Measurements from ENCODE around the gene HOPX. TPM values are rescaled to one million over a fixed set of nuclear protein-coding genes. Genes with fewer than 3 reads are reported as not detected.

HOPX gene
- total RNA-seq, 4 donors from 2014 or later = 405 to 1,883 (median 1,516) TPM

GRCh38 chr4:56704089-56704871 is 23.2 kb upstream of the HOPX start:
- peak overlapping the region; percentile 74 for H3K27ac ChIP-seq
- WGBS = 26% methylated on average over 7 of the region's 7 CpGs
- no peak for TF ChIP-seq CTCF (IDR thresholded peaks at IDR 0.05)
- TF ChIP-seq EP300 (IDR thresholded peaks at IDR 0.05) = no peak
- no peak for TF ChIP-seq POLR2AphosphoS5 (IDR thresholded peaks at IDR 0.05)
- no peak for TF ChIP-seq POLR2A (IDR thresholded peaks at IDR 0.05)
- H3K9me3 ChIP-seq = no peaks in the 10 kb centered on the region
- H3K4me1 ChIP-seq = peaks cover 17% of the 10 kb centered on the region
- no peak for DNase-seq (ENCODE audit: low spot score in 2 of 2)
- H3K36me3 ChIP-seq = no peaks in the 10 kb centered on the region
- H3K27me3 ChIP-seq = no peaks in the 10 kb centered on the region
- no peak overlapping the region for H3K4me3 ChIP-seq

- Histone ChIP-seq H3K27ac (peak overlapping the region; percentile 74), H3K9me3 (no peaks in the 10 kb centered on the region), H3K27me3 (no peaks in the 10 kb centered on the region), H3K4me1 (peaks cover 17% of the 10 kb centered on the region), H3K36me3 (no peaks in the 10 kb centered on the region), H3K4me3 (no peak overlapping the region)
- TF ChIP-seq POLR2A (IDR thresholded peaks at IDR 0.05) = no peak
- no peak for TF ChIP-seq EP300 (IDR thresholded peaks at IDR 0.05)
- no peak for TF ChIP-seq POLR2AphosphoS5 (IDR thresholded peaks at IDR 0.05)
- no peak for TF ChIP-seq CTCF (IDR thresholded peaks at IDR 0.05)
- 36% methylated on average over 5 of the region's 5 CpGs for WGBS
- no peak for DNase-seq (ENCODE audit: low spot score in 2 of 2)
Observed at GRCh38 chr4:56703378-56703777, 22.3 kb upstream of the HOPX start.

GRCh38 chr4:56701644-56702043 is 20.5 kb upstream of the HOPX start:
- no peak overlapping the region for H3K4me3 ChIP-seq
- no peak for DNase-seq (ENCODE audit: low spot score in 2 of 2)
- peaks cover 17% of the 10 kb centered on the region for H3K4me1 ChIP-seq
- no peaks in the 10 kb centered on the region for H3K9me3 ChIP-seq
- no peak overlapping the region for H3K27ac ChIP-seq
- no peaks in the 10 kb centered on the region for H3K36me3 ChIP-seq
- WGBS = 65% methylated on average over 2 of the region's 2 CpGs
- TF ChIP-seq EP300 (IDR thresholded peaks at IDR 0.05) (no peak), CTCF (IDR thresholded peaks at IDR 0.05) (no peak), POLR2A (IDR thresholded peaks at IDR 0.05) (no peak), POLR2AphosphoS5 (IDR thresholded peaks at IDR 0.05) (no peak)
- H3K27me3 ChIP-seq = no peaks in the 10 kb centered on the region

- DNase-seq (ENCODE audit: low spot score in 2 of 2) = no peak
- TF ChIP-seq EP300 (IDR thresholded peaks at IDR 0.05) (no peak), POLR2A (IDR thresholded peaks at IDR 0.05) (no peak), CTCF (IDR thresholded peaks at IDR 0.05) (no peak), POLR2AphosphoS5 (IDR thresholded peaks at IDR 0.05) (no peak)
- no peak overlapping the region for H3K4me3 ChIP-seq
- no peaks in the 10 kb centered on the region for H3K27me3 ChIP-seq
- H3K4me1 ChIP-seq = peaks cover 17% of the 10 kb centered on the region
- no peaks in the 10 kb centered on the region for H3K9me3 ChIP-seq
- WGBS = 82% methylated on average over 4 of the region's 4 CpGs
- H3K36me3 ChIP-seq = no peaks in the 10 kb centered on the region
- no peak overlapping the region for H3K27ac ChIP-seq
Observed at GRCh38 chr4:56701161-56701480, 20.0 kb upstream of the HOPX start.

GRCh38 chr4:56699537-56700105 is 18.5 kb upstream of the HOPX start:
- Histone ChIP-seq H3K4me3 (no peak overlapping the region), H3K36me3 (no peaks in the 10 kb centered on the region), H3K27me3 (no peaks in the 10 kb centered on the region), H3K27ac (no peak overlapping the region), H3K4me1 (peaks cover 17% of the 10 kb centered on the region), H3K9me3 (no peaks in the 10 kb centered on the region)
- TF ChIP-seq EP300 (IDR thresholded peaks at IDR 0.05) (no peak), POLR2A (IDR thresholded peaks at IDR 0.05) (no peak), POLR2AphosphoS5 (IDR thresholded peaks at IDR 0.05) (no peak), CTCF (IDR thresholded peaks at IDR 0.05) (no peak)
- 91% methylated on average over 2 of the region's 2 CpGs for WGBS
- no peak for DNase-seq (ENCODE audit: low spot score in 2 of 2)

All from suprapubic skin (tissue), 4 donors.